ENCODE results near the gene GSK3B. TPM values are rescaled to one million over a fixed set of nuclear protein-coding genes. Genes with fewer than 3 reads are reported as not detected.

GSK3B gene
- total and polyA plus RNA-seq, 2 experiments from 2014 or later = 29.0 to 45.3 TPM

DNA sequence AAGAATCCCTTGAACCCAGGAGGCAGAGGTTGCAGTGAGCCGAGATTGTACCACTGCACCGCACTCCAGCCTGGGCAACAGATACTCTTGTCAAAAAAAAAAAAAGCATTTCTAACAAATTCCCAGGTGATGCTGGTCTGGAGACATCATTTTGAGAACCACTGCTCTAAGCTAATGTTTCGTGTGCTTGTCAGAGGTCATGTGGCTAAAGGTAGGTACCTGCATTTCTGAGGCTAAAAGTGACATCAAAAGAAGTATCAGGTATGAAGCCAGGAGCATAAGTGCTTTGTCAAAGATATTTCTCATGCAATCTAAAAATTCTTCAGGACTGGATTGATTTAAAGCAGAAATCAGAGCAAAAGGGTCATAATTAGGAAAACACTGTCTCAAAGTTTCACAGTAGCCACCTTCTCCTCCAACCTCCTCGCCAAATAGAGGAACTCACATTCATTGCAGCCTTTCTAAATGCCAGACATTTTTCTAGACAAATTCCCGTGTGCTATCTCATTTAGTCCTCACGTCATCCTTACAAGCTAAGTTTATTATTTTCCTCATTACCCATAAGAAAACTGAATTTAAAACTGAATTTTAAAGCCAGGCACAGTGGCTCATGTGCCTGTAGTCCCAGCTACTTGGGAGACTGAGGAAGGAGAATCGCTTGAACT lies 25.7 kb upstream of the GSK3B start:
- H3K4me1 Mint-ChIP-seq = no peaks in the 10 kb centered on the region
- ATAC-seq (no peak), DNase-seq (ENCODE audit: low spot score) (no peak)
- peaks cover 10% of the 10 kb centered on the region for H3K9me3 Mint-ChIP-seq
- H3K27ac Mint-ChIP-seq = no peak overlapping the region
- no peaks in the 10 kb centered on the region for H3K27me3 ChIP-seq (ENCODE audit: insufficient read depth)
- H3K4me2 ChIP-seq = no peak overlapping the region
- H3K4me3 ChIP-seq = no peak overlapping the region
- H3K36me3 ChIP-seq (ENCODE audit: insufficient read depth) = no peaks in the 10 kb centered on the region
- H3K36me3 Mint-ChIP-seq (ENCODE audit: low read depth) = peaks cover 5% of the 10 kb centered on the region; the same call in 2 of the 3 replicates
- H3F3A ChIP-seq (replicated peaks; ENCODE audit: low read depth) = no peaks in the 10 kb centered on the region
- no peaks in the 10 kb centered on the region for H4K20me1 ChIP-seq (replicated peaks; ENCODE audit: insufficient read depth)
- H3K4me1 ChIP-seq (ENCODE audit: insufficient read depth) = no peaks in the 10 kb centered on the region
- no peak overlapping the region for H2AFZ ChIP-seq
- TF ChIP-seq JUNB (IDR thresholded peaks at IDR 0.05; ENCODE audit: unreplicated experiment) (no peak), ZNF331 (CRISPR knock-in tag; IDR thresholded peaks at IDR 0.05; ENCODE audit: low read depth) (no peak), EZH2phosphoT487 (IDR thresholded peaks at IDR 0.05; ENCODE audit: unreplicated experiment) (no peak), EZH2 (IDR thresholded peaks at IDR 0.05; ENCODE audit: low read depth, unreplicated experiment) (no peak), NANOG (IDR thresholded peaks at IDR 0.05; ENCODE audit: borderline replicate concordance) (no peak)
- TF ChIP-seq, protein P1, sequence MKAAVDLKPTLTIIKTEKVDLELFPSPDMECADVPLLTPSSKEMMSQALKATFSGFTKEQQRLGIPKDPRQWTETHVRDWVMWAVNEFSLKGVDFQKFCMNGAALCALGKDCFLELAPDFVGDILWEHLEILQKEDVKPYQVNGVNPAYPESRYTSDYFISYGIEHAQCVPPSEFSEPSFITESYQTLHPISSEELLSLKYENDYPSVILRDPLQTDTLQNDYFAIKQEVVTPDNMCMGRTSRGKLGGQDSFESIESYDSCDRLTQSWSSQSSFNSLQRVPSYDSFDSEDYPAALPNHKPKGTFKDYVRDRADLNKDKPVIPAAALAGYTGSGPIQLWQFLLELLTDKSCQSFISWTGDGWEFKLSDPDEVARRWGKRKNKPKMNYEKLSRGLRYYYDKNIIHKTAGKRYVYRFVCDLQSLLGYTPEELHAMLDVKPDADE (IDR thresholded peaks at IDR 0.05) = no peak
- TF ChIP-seq, protein P2, sequence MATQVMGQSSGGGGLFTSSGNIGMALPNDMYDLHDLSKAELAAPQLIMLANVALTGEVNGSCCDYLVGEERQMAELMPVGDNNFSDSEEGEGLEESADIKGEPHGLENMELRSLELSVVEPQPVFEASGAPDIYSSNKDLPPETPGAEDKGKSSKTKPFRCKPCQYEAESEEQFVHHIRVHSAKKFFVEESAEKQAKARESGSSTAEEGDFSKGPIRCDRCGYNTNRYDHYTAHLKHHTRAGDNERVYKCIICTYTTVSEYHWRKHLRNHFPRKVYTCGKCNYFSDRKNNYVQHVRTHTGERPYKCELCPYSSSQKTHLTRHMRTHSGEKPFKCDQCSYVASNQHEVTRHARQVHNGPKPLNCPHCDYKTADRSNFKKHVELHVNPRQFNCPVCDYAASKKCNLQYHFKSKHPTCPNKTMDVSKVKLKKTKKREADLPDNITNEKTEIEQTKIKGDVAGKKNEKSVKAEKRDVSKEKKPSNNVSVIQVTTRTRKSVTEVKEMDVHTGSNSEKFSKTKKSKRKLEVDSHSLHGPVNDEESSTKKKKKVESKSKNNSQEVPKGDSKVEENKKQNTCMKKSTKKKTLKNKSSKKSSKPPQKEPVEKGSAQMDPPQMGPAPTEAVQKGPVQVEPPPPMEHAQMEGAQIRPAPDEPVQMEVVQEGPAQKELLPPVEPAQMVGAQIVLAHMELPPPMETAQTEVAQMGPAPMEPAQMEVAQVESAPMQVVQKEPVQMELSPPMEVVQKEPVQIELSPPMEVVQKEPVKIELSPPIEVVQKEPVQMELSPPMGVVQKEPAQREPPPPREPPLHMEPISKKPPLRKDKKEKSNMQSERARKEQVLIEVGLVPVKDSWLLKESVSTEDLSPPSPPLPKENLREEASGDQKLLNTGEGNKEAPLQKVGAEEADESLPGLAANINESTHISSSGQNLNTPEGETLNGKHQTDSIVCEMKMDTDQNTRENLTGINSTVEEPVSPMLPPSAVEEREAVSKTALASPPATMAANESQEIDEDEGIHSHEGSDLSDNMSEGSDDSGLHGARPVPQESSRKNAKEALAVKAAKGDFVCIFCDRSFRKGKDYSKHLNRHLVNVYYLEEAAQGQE (IDR thresholded peaks at IDR 0.05; ENCODE audit: unreplicated experiment) = no peak
- TF ChIP-seq, protein P3, sequence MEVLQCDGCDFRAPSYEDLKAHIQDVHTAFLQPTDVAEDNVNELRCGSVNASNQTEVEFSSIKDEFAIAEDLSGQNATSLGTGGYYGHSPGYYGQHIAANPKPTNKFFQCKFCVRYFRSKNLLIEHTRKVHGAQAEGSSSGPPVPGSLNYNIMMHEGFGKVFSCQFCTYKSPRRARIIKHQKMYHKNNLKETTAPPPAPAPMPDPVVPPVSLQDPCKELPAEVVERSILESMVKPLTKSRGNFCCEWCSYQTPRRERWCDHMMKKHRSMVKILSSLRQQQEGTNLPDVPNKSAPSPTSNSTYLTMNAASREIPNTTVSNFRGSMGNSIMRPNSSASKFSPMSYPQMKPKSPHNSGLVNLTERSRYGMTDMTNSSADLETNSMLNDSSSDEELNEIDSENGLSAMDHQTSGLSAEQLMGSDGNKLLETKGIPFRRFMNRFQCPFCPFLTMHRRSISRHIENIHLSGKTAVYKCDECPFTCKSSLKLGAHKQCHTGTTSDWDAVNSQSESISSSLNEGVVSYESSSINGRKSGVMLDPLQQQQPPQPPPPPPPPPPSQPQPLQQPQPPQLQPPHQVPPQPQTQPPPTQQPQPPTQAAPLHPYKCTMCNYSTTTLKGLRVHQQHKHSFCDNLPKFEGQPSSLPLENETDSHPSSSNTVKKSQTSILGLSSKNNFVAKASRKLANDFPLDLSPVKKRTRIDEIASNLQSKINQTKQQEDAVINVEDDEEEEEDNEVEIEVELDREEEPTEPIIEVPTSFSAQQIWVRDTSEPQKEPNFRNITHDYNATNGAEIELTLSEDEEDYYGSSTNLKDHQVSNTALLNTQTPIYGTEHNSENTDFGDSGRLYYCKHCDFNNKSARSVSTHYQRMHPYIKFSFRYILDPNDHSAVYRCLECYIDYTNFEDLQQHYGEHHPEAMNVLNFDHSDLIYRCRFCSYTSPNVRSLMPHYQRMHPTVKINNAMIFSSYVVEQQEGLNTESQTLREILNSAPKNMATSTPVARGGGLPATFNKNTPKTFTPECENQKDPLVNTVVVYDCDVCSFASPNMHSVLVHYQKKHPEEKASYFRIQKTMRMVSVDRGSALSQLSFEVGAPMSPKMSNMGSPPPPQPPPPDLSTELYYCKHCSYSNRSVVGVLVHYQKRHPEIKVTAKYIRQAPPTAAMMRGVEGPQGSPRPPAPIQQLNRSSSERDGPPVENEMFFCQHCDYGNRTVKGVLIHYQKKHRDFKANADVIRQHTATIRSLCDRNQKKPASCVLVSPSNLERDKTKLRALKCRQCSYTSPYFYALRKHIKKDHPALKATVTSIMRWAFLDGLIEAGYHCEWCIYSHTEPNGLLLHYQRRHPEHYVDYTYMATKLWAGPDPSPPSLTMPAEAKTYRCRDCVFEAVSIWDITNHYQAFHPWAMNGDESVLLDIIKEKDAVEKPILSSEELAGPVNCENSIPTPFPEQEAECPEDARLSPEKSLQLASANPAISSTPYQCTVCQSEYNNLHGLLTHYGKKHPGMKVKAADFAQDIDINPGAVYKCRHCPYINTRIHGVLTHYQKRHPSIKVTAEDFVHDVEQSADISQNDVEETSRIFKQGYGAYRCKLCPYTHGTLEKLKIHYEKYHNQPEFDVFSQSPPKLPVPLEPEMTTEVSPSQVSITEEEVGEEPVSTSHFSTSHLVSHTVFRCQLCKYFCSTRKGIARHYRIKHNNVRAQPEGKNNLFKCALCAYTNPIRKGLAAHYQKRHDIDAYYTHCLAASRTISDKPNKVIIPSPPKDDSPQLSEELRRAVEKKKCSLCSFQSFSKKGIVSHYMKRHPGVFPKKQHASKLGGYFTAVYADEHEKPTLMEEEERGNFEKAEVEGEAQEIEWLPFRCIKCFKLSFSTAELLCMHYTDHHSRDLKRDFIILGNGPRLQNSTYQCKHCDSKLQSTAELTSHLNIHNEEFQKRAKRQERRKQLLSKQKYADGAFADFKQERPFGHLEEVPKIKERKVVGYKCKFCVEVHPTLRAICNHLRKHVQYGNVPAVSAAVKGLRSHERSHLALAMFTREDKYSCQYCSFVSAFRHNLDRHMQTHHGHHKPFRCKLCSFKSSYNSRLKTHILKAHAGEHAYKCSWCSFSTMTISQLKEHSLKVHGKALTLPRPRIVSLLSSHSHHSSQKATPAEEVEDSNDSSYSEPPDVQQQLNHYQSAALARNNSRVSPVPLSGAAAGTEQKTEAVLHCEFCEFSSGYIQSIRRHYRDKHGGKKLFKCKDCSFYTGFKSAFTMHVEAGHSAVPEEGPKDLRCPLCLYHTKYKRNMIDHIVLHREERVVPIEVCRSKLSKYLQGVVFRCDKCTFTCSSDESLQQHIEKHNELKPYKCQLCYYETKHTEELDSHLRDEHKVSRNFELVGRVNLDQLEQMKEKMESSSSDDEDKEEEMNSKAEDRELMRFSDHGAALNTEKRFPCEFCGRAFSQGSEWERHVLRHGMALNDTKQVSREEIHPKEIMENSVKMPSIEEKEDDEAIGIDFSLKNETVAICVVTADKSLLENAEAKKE (CRISPR knock-in tag; IDR thresholded peaks at IDR 0.05) = no peak
- H3K4me3 Mint-ChIP-seq = no peak overlapping the region
- peaks cover 1% of the 10 kb centered on the region for H3K27me3 Mint-ChIP-seq (ENCODE audit: insufficient read depth, low read depth, poor library complexity)
- 0 out of 2 replicates have a peak, but pooled peaks cover 3% of the 10 kb centered on the region for H3K9me2 ChIP-seq (ENCODE audit: insufficient read depth)
- H3K79me2 ChIP-seq (replicated peaks; ENCODE audit: insufficient read depth) = no peaks in the 10 kb centered on the region
- no peak overlapping the region for H3K27ac ChIP-seq (ENCODE audit: low read depth)

All from GM23338 (cell line).